ENCODE measurements around the gene RAB40C. TPM values are rescaled to one million over a fixed set of nuclear protein-coding genes. Genes with fewer than 3 reads are reported as not detected.

RAB40C gene
- total and polyA plus RNA-seq, 7 donors = 16.8 to 41.2 (median 28.8) TPM

DNA sequence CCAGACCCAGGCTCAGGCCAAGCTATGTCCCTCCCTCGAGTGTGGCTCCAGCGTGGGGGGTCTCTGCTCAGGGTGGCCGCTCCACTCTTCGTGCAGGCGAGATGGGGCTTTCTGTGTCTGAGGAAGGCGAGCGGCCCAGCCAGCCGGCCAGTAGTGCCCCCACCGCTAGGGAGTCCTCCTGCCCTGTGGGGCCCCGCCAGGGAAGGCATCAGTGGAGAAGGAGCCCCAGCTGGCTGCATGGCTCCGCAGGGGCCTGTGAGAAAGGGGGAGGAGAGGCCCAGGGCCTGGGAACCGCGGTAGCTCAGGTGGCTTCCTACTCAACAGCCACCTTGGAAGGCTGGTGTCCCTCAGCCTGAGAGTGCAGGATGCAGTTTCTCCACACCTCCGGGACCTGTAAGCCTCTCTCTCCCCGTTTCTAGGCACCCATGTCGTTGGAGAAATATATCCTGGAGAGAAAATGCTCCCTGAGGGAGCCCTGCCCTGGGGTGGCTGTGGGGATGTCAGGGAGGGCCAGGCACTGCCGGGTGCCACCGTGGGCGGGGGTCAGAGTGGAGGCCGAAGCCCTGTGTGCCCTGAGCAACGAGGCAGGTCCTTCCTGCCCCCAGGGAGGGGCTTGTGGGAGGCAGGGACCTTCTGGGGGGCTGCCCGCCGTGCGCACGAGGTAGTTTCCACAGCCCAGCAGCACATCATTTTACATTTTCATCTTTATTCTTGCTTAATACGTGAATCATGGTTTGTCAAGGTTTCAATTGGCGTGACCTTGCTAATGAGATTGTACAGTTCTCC is 16.8 kb upstream of the RAB40C start:
- no peak overlapping the region for H3K4me3 ChIP-seq
- H3K9me3 ChIP-seq = no peaks in the 10 kb centered on the region
- intact Hi-C loops (cut with DNase I) = no loop called here
- 88 to 89% methylated on average over 27 of the region's 27 CpGs for WGBS, 2 donors
- TF ChIP-seq POLR2AphosphoS5 (IDR thresholded peaks at IDR 0.05) (no peak), EP300 (IDR thresholded peaks at IDR 0.05) (no peak), POLR2A (IDR thresholded peaks at IDR 0.05) (no peak)
- TF ChIP-seq, protein P1, sequence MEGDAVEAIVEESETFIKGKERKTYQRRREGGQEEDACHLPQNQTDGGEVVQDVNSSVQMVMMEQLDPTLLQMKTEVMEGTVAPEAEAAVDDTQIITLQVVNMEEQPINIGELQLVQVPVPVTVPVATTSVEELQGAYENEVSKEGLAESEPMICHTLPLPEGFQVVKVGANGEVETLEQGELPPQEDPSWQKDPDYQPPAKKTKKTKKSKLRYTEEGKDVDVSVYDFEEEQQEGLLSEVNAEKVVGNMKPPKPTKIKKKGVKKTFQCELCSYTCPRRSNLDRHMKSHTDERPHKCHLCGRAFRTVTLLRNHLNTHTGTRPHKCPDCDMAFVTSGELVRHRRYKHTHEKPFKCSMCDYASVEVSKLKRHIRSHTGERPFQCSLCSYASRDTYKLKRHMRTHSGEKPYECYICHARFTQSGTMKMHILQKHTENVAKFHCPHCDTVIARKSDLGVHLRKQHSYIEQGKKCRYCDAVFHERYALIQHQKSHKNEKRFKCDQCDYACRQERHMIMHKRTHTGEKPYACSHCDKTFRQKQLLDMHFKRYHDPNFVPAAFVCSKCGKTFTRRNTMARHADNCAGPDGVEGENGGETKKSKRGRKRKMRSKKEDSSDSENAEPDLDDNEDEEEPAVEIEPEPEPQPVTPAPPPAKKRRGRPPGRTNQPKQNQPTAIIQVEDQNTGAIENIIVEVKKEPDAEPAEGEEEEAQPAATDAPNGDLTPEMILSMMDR (IDR thresholded peaks at IDR 0.05) = no peak
- peaks cover 0 to 24% (median 19%) of the 10 kb centered on the region in 4 donors for H3K4me1 ChIP-seq
- H3K36me3 ChIP-seq = peaks cover 0 to 30% (median 8%) of the 10 kb centered on the region in 4 donors
- no peaks in the 10 kb centered on the region for H3K27me3 ChIP-seq
- DNase-seq = no peak
- no peak overlapping the region for H3K27ac ChIP-seq

- Histone ChIP-seq H3K27me3 (no peaks in the 10 kb centered on the region), H3K36me3 (peaks cover 0 to 30% (median 8%) of the 10 kb centered on the region in 4 donors), H3K4me3 (no peak overlapping the region), H3K27ac (no peak overlapping the region), H3K9me3 (no peaks in the 10 kb centered on the region), H3K4me1 (peaks cover 0 to 19% (median 13%) of the 10 kb centered on the region in 4 donors)
- WGBS, 2 donors = 87 to 93% methylated on average over 46 of the region's 46 CpGs
- DNase-seq = no peak
- intact Hi-C loops (cut with DNase I) = no loop called here
- no peak for TF ChIP-seq EP300 (IDR thresholded peaks at IDR 0.05)
- TF ChIP-seq POLR2AphosphoS5 (IDR thresholded peaks at IDR 0.05) = no peak
- TF ChIP-seq POLR2A (IDR thresholded peaks at IDR 0.05) = no peak
- TF ChIP-seq, protein P1 (IDR thresholded peaks at IDR 0.05) = no peak
Observed at GRCh38 chr16:574021-574760, 15.7 kb upstream of the RAB40C start.

DNA sequence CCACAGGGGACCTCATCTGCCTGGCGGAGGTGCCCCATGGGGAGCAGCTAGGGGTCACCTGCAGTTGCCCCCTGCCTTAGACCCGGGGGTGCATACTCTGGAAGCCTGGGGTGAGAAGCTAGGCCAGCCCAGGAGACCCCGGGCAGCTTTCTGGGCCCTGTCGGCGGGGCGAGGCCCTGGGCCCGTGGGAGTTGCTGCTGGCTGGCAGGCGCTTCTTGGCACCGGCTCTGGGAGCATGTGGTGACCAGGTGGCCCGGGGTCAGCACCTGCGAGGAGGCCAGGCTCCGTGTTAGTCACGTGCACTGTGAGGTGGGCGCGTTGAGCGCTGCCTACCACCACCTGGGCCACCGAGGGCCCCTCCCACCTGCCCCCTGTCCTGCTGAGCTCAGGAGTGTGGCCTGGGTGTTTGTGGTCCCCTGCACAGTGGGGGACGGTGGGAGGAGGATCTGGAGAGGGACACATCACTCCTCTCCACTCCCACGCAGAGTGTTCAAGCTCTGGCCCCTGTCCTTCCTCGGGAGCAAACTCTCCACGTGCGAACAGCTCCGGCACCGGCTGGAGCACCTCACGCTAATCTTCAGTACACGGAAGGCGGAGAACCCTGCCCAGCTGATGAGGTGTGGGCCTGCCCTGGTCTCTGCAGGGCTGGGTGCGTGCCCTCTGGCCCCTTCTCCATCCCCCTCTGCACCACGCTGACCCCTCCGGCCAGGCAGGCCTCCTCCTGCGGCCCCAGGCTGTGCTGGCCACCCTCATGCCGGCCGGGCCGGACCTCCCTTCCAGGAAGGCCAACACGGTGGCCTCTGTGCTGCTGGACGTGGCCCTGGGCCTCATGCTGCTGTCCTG is 14.3 kb upstream of the RAB40C start:
- Histone ChIP-seq H3K4me1 (peaks cover 0 to 15% (median 6%) of the 10 kb centered on the region in 4 donors), H3K36me3 (peaks cover 0 to 30% (median 8%) of the 10 kb centered on the region in 4 donors), H3K27ac (no peak overlapping the region), H3K4me3 (no peak overlapping the region), H3K9me3 (no peaks in the 10 kb centered on the region), H3K27me3 (no peaks in the 10 kb centered on the region)
- TF ChIP-seq, protein P1 (IDR thresholded peaks at IDR 0.05) = no peak
- TF ChIP-seq POLR2A (IDR thresholded peaks at IDR 0.05) = no peak
- WGBS, 2 donors = 89 to 95% methylated on average over 36 of the region's 36 CpGs
- intact Hi-C loops (cut with DNase I) = no loop called here
- DNase-seq = no peak

GRCh38 chr16:576197-576822 is 13.6 kb upstream of the RAB40C start:
- Histone ChIP-seq H3K36me3 (peaks cover 0 to 34% (median 8%) of the 10 kb centered on the region in 4 donors), H3K9me3 (no peaks in the 10 kb centered on the region), H3K27ac (no peak overlapping the region), H3K4me1 (peaks cover 0 to 8% (median 2%) of the 10 kb centered on the region in 4 donors), H3K27me3 (no peaks in the 10 kb centered on the region), H3K4me3 (no peak overlapping the region)
- DNase-seq = no peak
- no peak for TF ChIP-seq EP300 (IDR thresholded peaks at IDR 0.05)
- TF ChIP-seq, protein P1 (IDR thresholded peaks at IDR 0.05) = no peak
- WGBS, 2 donors = 85 to 87% methylated on average over 21 of the region's 21 CpGs
- intact Hi-C loops (cut with DNase I) = no loop called here

All from sigmoid colon (tissue), 7 donors.